GM12872 (cell line): ENCODE data around the gene SEC16B.
A peak's percentile ranks its signal among the peaks of the same experiment; 100 is the strongest.

Experiments
- TF ChIP-seq, protein P1 (sequence below): IDR thresholded peaks from 3 replicates; pipeline ENCODE4 v1.5.1; 2011; ENCODE audit warnings: low read depth, mild to moderate bottlenecking, low read length, moderate library complexity; ENCODE audit not compliant: insufficient read depth

Gene SEC16B, protein sequence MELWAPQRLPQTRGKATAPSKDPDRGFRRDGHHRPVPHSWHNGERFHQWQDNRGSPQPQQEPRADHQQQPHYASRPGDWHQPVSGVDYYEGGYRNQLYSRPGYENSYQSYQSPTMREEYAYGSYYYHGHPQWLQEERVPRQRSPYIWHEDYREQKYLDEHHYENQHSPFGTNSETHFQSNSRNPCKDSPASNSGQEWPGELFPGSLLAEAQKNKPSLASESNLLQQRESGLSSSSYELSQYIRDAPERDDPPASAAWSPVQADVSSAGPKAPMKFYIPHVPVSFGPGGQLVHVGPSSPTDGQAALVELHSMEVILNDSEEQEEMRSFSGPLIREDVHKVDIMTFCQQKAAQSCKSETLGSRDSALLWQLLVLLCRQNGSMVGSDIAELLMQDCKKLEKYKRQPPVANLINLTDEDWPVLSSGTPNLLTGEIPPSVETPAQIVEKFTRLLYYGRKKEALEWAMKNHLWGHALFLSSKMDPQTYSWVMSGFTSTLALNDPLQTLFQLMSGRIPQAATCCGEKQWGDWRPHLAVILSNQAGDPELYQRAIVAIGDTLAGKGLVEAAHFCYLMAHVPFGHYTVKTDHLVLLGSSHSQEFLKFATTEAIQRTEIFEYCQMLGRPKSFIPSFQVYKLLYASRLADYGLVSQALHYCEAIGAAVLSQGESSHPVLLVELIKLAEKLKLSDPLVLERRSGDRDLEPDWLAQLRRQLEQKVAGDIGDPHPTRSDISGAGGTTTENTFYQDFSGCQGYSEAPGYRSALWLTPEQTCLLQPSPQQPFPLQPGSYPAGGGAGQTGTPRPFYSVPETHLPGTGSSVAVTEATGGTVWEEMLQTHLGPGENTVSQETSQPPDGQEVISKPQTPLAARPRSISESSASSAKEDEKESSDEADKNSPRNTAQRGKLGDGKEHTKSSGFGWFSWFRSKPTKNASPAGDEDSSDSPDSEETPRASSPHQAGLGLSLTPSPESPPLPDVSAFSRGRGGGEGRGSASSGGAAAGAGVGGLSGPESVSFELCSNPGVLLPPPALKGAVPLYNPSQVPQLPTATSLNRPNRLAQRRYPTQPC

DNA sequence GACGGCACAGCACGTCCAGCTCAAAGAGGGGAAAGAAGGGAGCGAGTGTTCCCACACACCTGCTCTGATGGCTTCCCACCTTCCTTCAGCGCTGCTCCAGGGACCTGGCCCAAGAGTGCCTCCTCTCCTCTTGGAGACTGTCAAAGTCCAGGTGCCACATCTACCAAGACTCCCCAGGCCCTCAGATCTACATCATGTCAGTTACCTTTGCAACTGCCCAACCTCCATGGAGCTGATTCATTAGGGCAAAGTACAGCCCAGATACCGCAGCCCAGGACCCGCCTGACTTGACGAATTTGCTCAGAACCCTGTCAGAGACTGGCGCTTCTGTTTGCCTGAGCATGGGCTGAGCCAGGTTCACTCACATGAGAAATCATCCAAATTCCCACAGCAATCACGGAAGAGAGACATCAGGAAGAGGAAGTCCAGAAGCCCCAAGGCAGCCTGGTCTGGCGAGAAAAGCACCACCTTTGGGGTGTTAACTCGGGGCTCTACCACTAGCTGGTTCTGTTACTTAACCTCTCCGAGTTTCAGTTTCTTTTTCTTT, at the start of gene SEC16B:
Gene SEC16B, minus strand, starts transcription at position 234 of the 547 bp plus-strand sequence. CDS start 2,077 bp downstream, outside the sequence.
- TF ChIP-seq, protein P1, sequence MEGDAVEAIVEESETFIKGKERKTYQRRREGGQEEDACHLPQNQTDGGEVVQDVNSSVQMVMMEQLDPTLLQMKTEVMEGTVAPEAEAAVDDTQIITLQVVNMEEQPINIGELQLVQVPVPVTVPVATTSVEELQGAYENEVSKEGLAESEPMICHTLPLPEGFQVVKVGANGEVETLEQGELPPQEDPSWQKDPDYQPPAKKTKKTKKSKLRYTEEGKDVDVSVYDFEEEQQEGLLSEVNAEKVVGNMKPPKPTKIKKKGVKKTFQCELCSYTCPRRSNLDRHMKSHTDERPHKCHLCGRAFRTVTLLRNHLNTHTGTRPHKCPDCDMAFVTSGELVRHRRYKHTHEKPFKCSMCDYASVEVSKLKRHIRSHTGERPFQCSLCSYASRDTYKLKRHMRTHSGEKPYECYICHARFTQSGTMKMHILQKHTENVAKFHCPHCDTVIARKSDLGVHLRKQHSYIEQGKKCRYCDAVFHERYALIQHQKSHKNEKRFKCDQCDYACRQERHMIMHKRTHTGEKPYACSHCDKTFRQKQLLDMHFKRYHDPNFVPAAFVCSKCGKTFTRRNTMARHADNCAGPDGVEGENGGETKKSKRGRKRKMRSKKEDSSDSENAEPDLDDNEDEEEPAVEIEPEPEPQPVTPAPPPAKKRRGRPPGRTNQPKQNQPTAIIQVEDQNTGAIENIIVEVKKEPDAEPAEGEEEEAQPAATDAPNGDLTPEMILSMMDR: peak; percentile 8; the same call in 1 of the 3 replicates

DNA sequence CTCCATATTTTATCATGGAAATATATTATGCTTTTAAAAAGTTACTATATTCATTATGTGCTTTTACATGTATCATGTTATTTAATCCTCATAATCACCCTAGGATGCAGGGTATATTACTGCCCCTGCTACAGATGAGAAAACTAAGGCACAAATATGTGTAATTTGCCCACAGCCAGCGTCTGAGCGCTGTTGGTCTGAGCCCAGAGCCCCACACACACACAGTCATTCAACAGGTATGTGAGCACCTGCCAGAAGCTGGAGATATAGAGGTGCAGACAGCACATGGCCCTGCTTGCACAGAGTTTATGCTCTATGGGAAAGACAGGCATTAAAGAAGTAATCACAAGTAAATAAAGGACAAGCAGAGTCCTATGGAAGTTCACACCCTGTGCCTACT, 49.8 kb upstream of the SEC16B start:
- TF ChIP-seq, protein P1: no peak

DNA sequence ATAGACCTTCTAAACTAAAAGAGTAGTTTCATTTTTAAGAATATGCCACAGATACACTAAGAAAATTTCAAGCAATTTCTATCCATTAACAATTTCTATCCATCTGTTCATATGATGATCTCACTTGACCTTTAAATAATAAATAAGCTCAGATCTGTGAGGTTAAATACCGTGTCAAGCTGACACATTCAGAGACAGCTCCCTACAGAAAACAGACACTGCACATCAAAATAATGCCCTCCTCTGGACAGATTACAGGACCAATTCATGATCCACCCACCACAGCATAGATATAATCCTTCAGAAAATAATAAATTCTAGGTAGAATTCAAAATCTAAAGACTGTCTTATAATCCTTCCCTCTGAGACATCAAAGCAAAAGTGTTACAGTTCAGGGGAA, 49.4 kb upstream of the SEC16B start:
- TF ChIP-seq, protein P1: no peak

DNA sequence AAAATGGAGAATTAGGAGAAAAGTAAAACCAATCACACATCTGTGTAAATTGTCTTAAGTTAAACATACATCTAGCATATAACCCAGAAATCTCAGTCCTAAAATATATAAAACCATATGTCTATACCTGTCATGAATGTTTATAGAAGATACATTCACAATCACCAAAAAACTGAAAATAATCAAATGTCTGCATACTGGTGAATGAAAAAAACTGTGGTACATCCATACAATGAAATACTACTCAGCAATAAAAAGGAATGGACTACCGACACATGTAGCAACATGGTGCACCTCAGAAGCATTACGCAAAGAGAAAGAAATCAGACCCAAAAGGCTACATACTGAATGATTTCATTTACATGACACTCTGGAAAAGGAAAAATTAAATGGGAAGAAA, 47.7 kb upstream of the SEC16B start:
- TF ChIP-seq, protein P1: no peak

DNA sequence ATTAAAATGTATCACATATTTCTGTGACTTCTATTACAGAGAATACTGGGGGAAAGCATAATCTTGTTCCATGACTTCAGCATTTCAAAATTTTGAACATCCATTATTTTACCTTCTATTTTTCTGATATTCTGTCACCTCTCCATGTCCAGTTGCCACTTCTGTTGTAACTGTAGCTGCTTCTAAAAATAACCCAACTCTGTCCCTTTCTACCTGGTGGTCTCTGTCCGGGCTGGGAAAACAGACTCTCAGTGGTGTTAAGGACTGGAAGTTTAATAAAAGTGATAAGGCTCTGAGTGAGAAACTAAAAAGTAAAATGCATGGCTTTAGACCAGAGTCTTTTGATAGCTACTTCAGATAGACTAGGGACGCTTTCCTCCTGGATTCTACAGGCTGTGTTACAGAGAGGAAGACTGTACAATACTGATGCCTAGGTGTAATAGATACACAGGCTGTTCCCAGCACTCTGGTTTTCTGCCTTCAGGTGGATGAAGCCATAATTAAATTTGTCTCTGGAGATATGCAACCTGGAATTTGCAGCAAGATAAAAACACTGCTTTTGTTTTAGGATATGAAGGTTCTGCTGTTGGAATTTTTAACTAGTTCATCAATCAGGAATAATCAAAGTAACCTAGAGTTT, 42.1 kb upstream of the SEC16B start:
- TF ChIP-seq, protein P1: no peak

DNA sequence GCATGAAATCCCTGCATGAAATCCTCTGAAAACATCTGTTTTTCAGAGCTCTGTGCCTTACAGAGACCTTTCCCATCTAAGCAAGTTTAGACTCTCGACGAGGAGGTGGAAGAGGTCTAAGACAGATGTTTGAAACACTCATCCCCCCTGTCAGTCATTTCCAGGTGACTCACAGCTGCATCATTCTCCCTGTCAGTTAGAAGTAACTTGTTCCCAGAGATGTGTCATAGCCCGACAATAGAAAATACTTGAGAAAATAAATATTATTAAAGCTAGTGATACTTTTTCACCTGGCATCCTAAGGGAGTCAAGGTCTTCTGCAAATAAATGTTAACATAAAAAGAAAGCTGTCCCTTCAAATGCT, 41.6 kb upstream of the SEC16B start:
- TF ChIP-seq, protein P1: no peak
